HL-60 (cell line): ENCODE measurements around the gene TMEM171.

Experiments
- DNase-seq, 2 experiments: peaks; one replicate each; pipeline ENCODE4 v3.0.0-alpha.2; 2010 to 2020; ENCODE audit warnings: low read depth in 1 of 2, low spot score in 1 of 2
- H3K27ac ChIP-seq: fragments of 250-450 bp; sonication (Bioruptor Pico); replicated peaks from 2 replicates; pipeline ENCODE4 v1.5.1; 2020; ENCODE audit warnings: mild to moderate bottlenecking, moderate library complexity
- H3K27me3 ChIP-seq: fragments of 250-450 bp; sonication (Bioruptor Pico); 2 replicates; pipeline ENCODE4 v1.5.1; 2021; ENCODE audit warnings: mild to moderate bottlenecking, moderate library complexity; ENCODE audit not compliant: insufficient read depth, poor library complexity, severe bottlenecking
- H3K4me3 ChIP-seq: replicated peaks from 2 replicates; pipeline ENCODE4 v1.5.1; 2011; ENCODE audit warnings: mild to moderate bottlenecking, control low read depth, low read length; ENCODE audit not compliant: insufficient read depth
- CTCF ChIP-seq: IDR thresholded peaks from one replicate; pipeline ENCODE4 v1.5.1; 2011; ENCODE audit warnings: low read length, control low read depth, inconsistent platforms; ENCODE audit not compliant: insufficient read depth
- GABPA ChIP-seq: IDR thresholded peaks from 2 replicates; pipeline ENCODE4 v1.6.1; 2012; ENCODE audit warnings: low read depth
- POLR2AphosphoS5 ChIP-seq: IDR thresholded peaks from 2 replicates; pipeline ENCODE4 v1.6.1; 2012; ENCODE audit warnings: low read depth
- REST ChIP-seq: IDR thresholded peaks from 2 replicates; pipeline ENCODE4 v1.6.1; 2012; ENCODE audit warnings: low read depth; ENCODE audit not compliant: insufficient replicate concordance
- SPI1 ChIP-seq: IDR thresholded peaks from 2 replicates; pipeline ENCODE4 v1.6.1; 2012; ENCODE audit warnings: low read depth, mild to moderate bottlenecking, borderline replicate concordance

TMEM171 gene

GRCh38 chr5:73157414-73158303, 37.3 kb downstream of the TMEM171 start:
- TF ChIP-seq SPI1 (no peak), POLR2AphosphoS5 (no peak)
- H3K27ac ChIP-seq, result no peak overlapping the region
- no peak overlapping the region for H3K4me3 ChIP-seq
- no peaks in the 10 kb centered on the region for H3K27me3 ChIP-seq
- no peak for DNase-seq

GRCh38 chr5:73158313-73158712, 37.9 kb downstream of the TMEM171 start:
- no peaks in the 10 kb centered on the region for H3K27me3 ChIP-seq
- TF ChIP-seq REST, result no peak
- TF ChIP-seq POLR2AphosphoS5, result no peak
- TF ChIP-seq CTCF, result no peak
- no peak for TF ChIP-seq SPI1
- no peak for TF ChIP-seq GABPA
- no peak overlapping the region for H3K4me3 ChIP-seq
- no peak for DNase-seq
- no peak overlapping the region for H3K27ac ChIP-seq

- TF ChIP-seq REST (no peak), GABPA (no peak), CTCF (no peak), SPI1 (no peak), POLR2AphosphoS5 (no peak)
- no peak overlapping the region for H3K4me3 ChIP-seq
- H3K27me3 ChIP-seq, result no peaks in the 10 kb centered on the region
- no peak overlapping the region for H3K27ac ChIP-seq
- peak in 1 of 2 experiments; percentile 17 for DNase-seq
Measured at GRCh38 chr5:73160239-73160671, 39.9 kb downstream of the TMEM171 start.

- H3K4me3 ChIP-seq, result no peak overlapping the region
- peak in 1 of 2 experiments; percentile 9 for DNase-seq
- no peak overlapping the region for H3K27ac ChIP-seq
- no peaks in the 10 kb centered on the region for H3K27me3 ChIP-seq
- TF ChIP-seq CTCF (peak; percentile 5), REST (no peak)
Measured at GRCh38 chr5:73170522-73170921, 50.1 kb downstream of the TMEM171 start.
